ENCODE results near the gene IVD. TPM values are rescaled to one million over a fixed set of nuclear protein-coding genes. Genes with fewer than 3 reads are reported as not detected.

Gene IVD
- total RNA-seq, 1 donor from 2014 or later, result 12.4 TPM

DNA sequence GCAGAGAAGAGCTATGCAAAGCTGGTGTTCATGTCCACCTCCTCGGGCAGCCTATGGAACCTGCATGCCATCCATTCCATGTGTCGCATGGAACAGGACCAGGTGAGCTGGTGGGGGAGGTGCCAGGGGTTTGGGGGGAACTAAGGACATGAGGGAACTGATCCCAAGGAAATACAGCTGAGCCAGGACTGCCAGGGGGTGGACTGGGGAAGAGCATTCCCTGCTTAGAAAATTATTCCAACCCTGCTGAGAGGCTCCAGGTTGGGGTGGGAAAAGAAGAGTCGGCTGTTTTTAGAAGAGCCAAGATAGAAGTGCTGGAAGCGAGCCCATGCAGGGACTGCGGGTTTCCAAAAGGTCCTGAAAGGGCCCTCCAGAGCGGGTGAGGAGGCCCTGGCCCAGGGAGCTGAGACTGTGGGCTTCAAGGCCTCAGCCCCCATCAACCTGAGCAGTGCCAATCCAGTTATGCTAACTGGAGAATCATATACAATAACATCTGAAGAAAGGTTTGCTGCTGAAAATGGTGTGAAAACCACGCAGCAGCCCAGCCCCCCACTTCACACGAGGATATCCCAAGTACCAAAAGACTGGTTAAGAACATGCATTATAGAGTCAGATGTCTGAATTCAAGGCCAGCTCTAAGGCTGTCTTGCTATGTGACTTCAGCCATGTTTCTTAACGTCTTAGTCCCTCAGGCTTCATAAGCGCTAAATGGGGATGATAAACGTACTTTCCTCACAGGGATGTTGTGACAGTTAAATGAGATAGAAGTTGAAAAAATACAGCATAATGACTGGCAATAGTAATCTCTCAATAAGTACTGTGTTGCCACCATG, 39.8 kb upstream of the IVD start:
- no peaks in the 10 kb centered on the region for H3K36me3 ChIP-seq (ENCODE audit: control insufficient read depth, insufficient read depth, low read length)
- FAIRE-seq, result peak; percentile 36
- TF ChIP-seq, protein P1, sequence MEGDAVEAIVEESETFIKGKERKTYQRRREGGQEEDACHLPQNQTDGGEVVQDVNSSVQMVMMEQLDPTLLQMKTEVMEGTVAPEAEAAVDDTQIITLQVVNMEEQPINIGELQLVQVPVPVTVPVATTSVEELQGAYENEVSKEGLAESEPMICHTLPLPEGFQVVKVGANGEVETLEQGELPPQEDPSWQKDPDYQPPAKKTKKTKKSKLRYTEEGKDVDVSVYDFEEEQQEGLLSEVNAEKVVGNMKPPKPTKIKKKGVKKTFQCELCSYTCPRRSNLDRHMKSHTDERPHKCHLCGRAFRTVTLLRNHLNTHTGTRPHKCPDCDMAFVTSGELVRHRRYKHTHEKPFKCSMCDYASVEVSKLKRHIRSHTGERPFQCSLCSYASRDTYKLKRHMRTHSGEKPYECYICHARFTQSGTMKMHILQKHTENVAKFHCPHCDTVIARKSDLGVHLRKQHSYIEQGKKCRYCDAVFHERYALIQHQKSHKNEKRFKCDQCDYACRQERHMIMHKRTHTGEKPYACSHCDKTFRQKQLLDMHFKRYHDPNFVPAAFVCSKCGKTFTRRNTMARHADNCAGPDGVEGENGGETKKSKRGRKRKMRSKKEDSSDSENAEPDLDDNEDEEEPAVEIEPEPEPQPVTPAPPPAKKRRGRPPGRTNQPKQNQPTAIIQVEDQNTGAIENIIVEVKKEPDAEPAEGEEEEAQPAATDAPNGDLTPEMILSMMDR (IDR thresholded peaks at IDR 0.05; ENCODE audit: insufficient read depth, low read length, severe bottlenecking), result no peak
- DNase-seq (ENCODE audit: low read depth), result no peak
- peaks cover 3% of the 10 kb centered on the region for H3K27me3 ChIP-seq (ENCODE audit: control insufficient read depth, insufficient read depth, low read length)
- no peak overlapping the region for H3K4me3 ChIP-seq (ENCODE audit: low read depth, low read length)

DNA sequence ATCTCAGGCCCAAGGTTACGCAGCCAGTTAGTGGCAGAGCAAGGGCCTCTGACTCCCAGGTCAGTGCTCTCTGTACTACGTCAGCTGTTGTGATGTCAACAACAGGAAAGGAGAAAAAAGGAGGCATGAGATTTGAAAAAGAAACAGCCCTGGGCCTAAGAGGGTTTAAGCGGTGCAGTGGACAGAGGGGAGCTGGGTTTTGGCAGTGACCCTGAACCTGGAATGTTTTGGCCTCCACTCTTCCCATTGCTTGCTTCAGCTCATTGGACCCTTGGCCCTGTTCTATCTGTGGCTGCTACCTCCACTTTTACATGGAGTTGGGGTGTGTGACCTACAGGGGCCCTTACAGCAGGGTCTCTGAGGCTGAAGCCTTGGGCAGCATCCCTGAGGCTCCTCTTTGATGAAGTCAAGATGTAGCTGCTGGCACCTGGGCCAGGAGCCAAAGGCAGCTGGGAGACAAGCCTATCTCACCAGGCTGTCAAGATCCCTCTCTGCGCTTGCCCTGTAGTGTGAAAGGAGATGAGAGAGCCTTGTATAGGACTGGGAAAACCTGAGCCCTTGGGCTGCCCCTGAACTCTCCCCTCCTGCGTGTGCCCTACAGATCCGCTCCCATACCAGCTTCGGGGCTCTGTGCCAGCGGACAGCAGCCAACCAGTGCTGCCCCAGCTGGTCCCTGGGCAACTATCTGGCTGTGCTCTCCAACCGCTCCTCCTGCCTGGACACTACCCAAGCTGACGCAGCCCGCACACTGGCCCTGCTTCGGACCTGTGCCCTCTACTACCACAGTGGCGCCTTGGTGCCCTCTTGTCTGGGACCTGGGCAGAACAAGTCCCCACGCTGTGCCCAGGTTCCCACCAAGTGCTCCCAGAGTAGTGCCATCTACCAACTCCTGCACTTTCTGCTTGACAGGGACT, 38.9 kb upstream of the IVD start:
- Histone ChIP-seq H3K4me3 (ENCODE audit: low read depth, low read length) (no peak overlapping the region), H3K27me3 (ENCODE audit: control insufficient read depth, insufficient read depth, low read length) (peaks cover 3% of the 10 kb centered on the region), H3K36me3 (ENCODE audit: control insufficient read depth, insufficient read depth, low read length) (no peaks in the 10 kb centered on the region)
- DNase-seq (ENCODE audit: low read depth) (no peak), FAIRE-seq (no peak)
- TF ChIP-seq, protein P1 (IDR thresholded peaks at IDR 0.05; ENCODE audit: insufficient read depth, low read length, severe bottlenecking), result no peak

DNA sequence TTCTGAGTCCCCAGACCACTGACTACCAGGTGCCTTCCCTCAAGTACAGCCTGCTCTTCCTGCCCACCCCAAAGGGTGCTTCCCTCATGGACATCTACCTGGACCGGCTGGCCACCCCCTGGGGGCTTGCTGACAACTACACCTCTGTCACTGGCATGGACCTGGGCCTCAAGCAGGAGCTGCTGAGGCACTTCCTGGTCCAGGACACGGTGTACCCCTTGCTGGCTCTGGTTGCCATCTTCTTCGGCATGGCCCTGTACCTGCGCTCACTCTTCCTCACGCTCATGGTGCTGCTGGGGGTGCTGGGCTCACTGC, 38.3 kb upstream of the IVD start:
- no peak for DNase-seq (ENCODE audit: low read depth)
- TF ChIP-seq, protein P1 (IDR thresholded peaks at IDR 0.05; ENCODE audit: insufficient read depth, low read length, severe bottlenecking), result no peak
- Histone ChIP-seq H3K4me3 (ENCODE audit: low read depth, low read length) (no peak overlapping the region), H3K27me3 (ENCODE audit: control insufficient read depth, insufficient read depth, low read length) (peaks cover 3% of the 10 kb centered on the region), H3K36me3 (ENCODE audit: control insufficient read depth, insufficient read depth, low read length) (no peaks in the 10 kb centered on the region)
- no peak for FAIRE-seq

DNA sequence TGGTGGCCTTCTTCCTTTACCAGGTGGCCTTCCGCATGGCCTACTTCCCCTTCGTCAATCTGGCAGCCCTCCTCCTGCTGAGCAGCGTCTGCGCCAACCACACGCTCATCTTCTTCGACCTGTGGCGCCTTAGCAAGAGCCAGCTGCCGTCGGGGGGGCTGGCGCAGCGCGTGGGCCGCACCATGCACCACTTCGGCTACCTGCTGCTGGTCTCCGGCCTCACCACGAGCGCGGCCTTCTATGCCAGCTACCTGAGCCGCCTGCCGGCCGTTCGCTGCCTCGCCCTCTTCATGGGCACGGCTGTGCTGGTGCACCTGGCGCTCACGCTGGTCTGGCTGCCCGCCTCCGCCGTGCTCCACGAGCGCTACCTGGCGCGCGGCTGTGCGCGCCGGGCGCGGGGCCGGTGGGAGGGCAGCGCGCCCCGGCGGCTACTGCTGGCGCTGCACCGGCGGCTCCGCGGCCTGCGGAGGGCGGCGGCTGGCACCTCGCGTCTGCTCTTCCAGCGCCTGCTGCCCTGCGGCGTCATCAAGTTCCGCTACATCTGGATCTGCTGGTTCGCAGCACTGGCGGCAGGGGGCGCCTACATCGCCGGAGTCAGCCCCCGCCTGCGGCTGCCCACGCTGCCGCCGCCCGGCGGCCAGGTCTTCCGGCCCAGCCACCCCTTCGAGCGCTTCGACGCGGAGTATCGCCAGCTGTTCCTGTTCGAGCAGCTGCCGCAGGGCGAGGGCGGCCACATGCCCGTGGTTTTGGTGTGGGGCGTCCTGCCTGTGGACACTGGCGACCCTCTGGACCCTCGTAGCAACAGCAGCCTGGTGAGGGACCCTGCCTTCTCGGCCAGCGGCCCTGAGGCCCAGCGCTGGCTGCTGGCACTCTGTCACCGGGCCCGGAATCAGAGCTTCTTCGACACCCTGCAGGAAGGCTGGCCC, 37.6 kb upstream of the IVD start:
- TF ChIP-seq, protein P1 (IDR thresholded peaks at IDR 0.05; ENCODE audit: insufficient read depth, low read length, severe bottlenecking), result peak; percentile 69
- H3K27me3 ChIP-seq (ENCODE audit: control insufficient read depth, insufficient read depth, low read length), result peaks cover 3% of the 10 kb centered on the region
- no peak overlapping the region for H3K4me3 ChIP-seq (ENCODE audit: low read depth, low read length)
- no peaks in the 10 kb centered on the region for H3K36me3 ChIP-seq (ENCODE audit: control insufficient read depth, insufficient read depth, low read length)
- no peak for FAIRE-seq
- DNase-seq (ENCODE audit: low read depth), result peak; percentile 72

DNA sequence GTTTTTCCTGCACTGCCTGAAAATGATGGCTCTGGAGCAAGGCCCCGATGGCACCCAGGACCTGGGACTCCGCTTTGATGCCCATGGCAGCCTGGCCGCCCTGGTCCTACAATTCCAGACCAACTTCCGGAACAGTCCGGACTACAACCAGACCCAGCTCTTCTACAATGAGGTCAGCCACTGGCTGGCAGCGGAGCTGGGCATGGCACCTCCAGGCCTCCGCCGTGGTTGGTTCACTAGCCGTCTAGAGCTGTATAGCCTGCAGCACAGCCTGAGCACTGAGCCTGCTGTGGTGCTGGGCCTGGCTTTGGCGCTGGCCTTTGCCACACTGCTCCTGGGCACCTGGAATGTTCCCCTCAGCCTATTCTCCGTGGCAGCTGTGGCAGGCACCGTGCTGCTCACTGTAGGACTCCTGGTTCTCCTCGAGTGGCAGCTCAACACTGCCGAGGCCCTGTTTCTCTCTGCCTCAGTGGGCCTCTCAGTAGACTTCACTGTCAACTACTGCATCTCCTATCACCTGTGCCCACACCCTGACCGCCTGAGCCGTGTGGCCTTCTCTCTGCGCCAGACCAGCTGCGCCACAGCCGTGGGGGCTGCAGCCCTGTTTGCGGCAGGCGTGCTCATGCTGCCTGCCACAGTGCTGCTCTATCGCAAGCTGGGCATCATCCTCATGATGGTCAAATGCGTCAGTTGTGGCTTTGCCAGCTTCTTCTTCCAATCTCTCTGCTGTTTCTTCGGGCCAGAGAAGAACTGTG, 36.7 kb upstream of the IVD start:
- no peak overlapping the region for H3K4me3 ChIP-seq (ENCODE audit: low read depth, low read length)
- H3K27me3 ChIP-seq (ENCODE audit: control insufficient read depth, insufficient read depth, low read length), result peaks cover 3% of the 10 kb centered on the region
- DNase-seq (ENCODE audit: low read depth) (no peak), FAIRE-seq (no peak)
- TF ChIP-seq, protein P1 (IDR thresholded peaks at IDR 0.05; ENCODE audit: insufficient read depth, low read length, severe bottlenecking), result no peak
- H3K36me3 ChIP-seq (ENCODE audit: control insufficient read depth, insufficient read depth, low read length), result no peaks in the 10 kb centered on the region

All from bronchial epithelial cell (primary cell).